BJ (cell line): ENCODE data around the gene TBC1D1. TPM values are rescaled to one million over a fixed set of nuclear protein-coding genes. Genes with fewer than 3 reads are reported as not detected.

Source experiments
- CTCF ChIA-PET: fragments of 350-600 bp; formaldehyde crosslinking; extraction: SDS; loops from one replicate; lab custom pipeline; 2021; ENCODE audit warnings: antibody characterized with exemption, inconsistent platforms; lab: Yijun Ruan, JAX
- POLR2A ChIA-PET: fragments of 300-600 bp; sonication (Branson Sonifier 250); formaldehyde crosslinking; extraction: SDS; loops from one replicate; lab custom pipeline; 2021; ENCODE audit warnings: antibody characterized with exemption; lab: Charles Lee
- DNase-seq: peaks from one replicate; pipeline ENCODE4 v3.0.0-alpha.2; 2011; ENCODE audit warnings: low read depth
- H3K27me3 ChIP-seq: 2 replicates; pipeline ENCODE4 v1.6.0; 2011; ENCODE audit warnings: low read length; ENCODE audit not compliant: control insufficient read depth, insufficient read depth
- H3K36me3 ChIP-seq: 2 replicates; pipeline ENCODE4 v1.5.1; 2011; ENCODE audit warnings: low read length; ENCODE audit not compliant: control insufficient read depth, insufficient read depth
- H3K4me3 ChIP-seq: 2 replicates; pipeline ENCODE4 v1.5.1; 2011; ENCODE audit warnings: low read depth, mild to moderate bottlenecking, control low read depth, low read length
- CTCF ChIP-seq: IDR thresholded peaks from 2 replicates; pipeline ENCODE4 v1.5.1; 2011; ENCODE audit warnings: low read depth, mild to moderate bottlenecking, control low read depth, inconsistent platforms, low read length, moderate library complexity; ENCODE audit not compliant: insufficient read depth
- polyA plus RNA-seq: library from polyadenylated mRNA; depleted of rRNA; stranded (reverse); fragments of >200 nt; gene quantifications from 2 replicates; pipeline ENCODE4 v1.2.3, GENCODE V29; 2011

Gene TBC1D1
- polyA plus RNA-seq, 1 experiment: 46.1 TPM

GRCh38 chr4:38139187-38139586 is 248.3 kb downstream of the TBC1D1 start:
- CTCF ChIA-PET: no interaction called here
- TF ChIP-seq CTCF: no peak
- H3K4me3 ChIP-seq: no peak overlapping the region
- H3K36me3 ChIP-seq: peaks cover 3% of the 10 kb centered on the region
- no peaks in the 10 kb centered on the region for H3K27me3 ChIP-seq
- POLR2A ChIA-PET: no interaction called here
- DNase-seq: no peak

GRCh38 chr4:38140643-38141203 is 249.8 kb downstream of the TBC1D1 start:
- ChIA-PET CTCF (no interaction called here), POLR2A (no interaction called here)
- H3K4me3 ChIP-seq: no peak overlapping the region
- TF ChIP-seq CTCF: no peak
- H3K27me3 ChIP-seq: no peaks in the 10 kb centered on the region
- no peak for DNase-seq
- peaks cover 3% of the 10 kb centered on the region for H3K36me3 ChIP-seq

DNA sequence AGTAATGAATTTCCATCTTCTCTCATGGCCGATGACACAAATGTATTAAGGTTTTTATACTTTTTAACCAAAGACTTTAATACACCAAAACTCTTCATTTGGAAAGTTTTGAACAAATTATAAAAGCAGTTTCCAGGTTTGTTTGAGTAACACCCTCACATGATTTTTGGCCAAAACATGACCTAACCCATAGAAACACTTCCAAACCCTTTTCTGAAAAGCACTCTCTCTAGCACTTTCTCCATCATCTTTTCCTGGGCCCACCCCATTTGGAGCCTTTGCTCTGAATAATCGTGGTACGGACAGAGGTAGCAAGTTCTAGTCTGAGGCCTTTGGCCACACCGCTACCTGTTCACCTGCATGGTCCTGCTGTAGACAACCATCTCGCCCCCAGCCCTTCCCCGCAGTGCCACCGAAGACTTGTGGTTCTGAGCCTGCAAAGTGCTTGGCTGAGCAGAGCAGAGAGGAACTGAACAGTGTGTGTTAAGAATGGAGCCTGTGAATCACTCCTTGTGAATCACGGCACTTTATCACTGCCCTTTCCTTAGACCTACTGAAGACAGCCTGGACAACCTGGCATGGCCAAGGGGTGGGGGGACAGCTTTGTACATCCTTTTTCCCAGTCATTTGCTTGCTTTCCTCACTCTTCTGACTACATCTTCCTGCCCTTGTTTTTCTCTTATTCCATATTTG is 251.1 kb downstream of the TBC1D1 start:
- no peaks in the 10 kb centered on the region for H3K27me3 ChIP-seq
- no peak for DNase-seq
- POLR2A ChIA-PET: no interaction called here
- H3K36me3 ChIP-seq: peaks cover 3% of the 10 kb centered on the region
- CTCF ChIA-PET: no interaction called here
- H3K4me3 ChIP-seq: no peak overlapping the region
- no peak for TF ChIP-seq CTCF

DNA sequence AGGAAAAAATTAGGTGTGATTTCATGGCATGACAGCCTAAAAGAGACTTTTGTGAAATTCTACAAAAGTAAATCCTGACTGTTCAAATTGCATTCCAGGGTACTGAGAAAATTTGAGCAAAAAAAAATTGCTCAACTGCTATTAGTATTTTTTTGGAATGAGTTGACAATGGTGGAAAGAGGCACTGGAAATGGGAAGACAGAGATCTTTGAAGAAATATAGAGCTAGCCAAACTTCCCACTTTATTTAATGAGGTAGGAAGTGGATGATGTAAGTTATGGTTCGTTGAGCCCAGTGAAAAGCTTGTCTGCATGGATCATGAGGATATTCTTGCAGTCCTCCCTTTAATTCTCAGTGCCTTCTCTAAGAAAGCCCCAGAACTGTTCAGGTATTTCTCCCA is 253.1 kb downstream of the TBC1D1 start:
- no peak overlapping the region for H3K4me3 ChIP-seq
- no peaks in the 10 kb centered on the region for H3K27me3 ChIP-seq
- TF ChIP-seq CTCF: no peak
- CTCF ChIA-PET: interaction anchor here (1.7 kb wide), 1 partner anchor 11 kb away, joined by 4 read pairs; no protein-coding TSS in a partner anchor
- no peaks in the 10 kb centered on the region; the same call in 1 of the 2 replicates for H3K36me3 ChIP-seq
- POLR2A ChIA-PET: no interaction called here
- no peak for DNase-seq

DNA sequence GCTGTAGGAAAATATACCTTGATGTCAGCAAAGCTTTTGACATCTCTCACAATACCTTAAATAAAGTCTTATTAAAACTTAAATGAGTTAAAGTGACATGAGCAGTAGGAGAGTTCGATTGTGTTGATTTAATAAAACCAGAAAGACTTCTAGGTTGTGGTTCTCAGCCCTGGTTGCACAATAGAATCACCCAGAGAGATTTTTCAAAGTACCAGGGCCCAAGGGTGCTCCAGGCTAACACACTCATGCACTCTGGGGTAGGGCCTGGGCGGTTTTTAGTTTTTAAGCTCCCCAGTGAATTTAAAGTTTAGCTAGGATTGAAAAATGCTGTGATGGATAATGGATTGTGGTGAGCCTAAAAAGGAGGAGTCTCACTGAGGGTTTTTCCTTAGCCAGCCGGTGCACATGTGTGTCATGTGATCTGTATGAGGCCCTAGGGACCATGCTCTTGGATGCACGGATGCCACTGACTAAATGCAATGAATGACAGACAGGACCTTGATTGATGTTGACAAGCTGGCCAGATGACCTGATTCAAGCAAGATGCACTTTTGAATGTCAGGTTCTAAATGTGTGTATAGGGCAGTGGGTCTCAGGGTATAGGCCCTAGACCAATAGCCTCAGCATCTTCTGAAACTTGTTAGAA is 254.3 kb downstream of the TBC1D1 start:
- H3K27me3 ChIP-seq: no peaks in the 10 kb centered on the region
- POLR2A ChIA-PET: no interaction called here
- H3K4me3 ChIP-seq: no peak overlapping the region
- no peak for TF ChIP-seq CTCF
- CTCF ChIA-PET: interaction anchor here (0.9 kb wide), 1 partner anchor 73 kb away, joined by 3 read pairs; no protein-coding TSS in a partner anchor
- no peak for DNase-seq
- H3K36me3 ChIP-seq: no peaks in the 10 kb centered on the region
